ENCODE measurements around the gene IL36B. TPM values are rescaled to one million over a fixed set of nuclear protein-coding genes. Genes with fewer than 3 reads are reported as not detected.

The IL36B gene
- total and polyA plus RNA-seq, 9 of the 15 experiments (the other 6 are each of a cell fraction or from before 2014, with no cell fraction given), result not detected

GRCh38 chr2:112979731-112980130 is 72.9 kb downstream of the IL36B start:
- FAIRE-seq, result no peak
- no peak for ATAC-seq
- H3K9me3 ChIP-seq (replicated peaks; ENCODE audit: control insufficient read depth, insufficient read depth, low read depth, low read length), result no peaks in the 10 kb centered on the region
- in situ Hi-C loops (cut with MboI), result no loop called here
- H3K27me3 ChIP-seq (ENCODE audit: control insufficient read depth in 2 of 2, insufficient read depth in 2 of 2, low read length in 2 of 2), result peaks cover 16 to 34% of the 10 kb centered on the region in 2 experiments; a peak in 4 of 5 replicates
- no peaks in the 10 kb centered on the region for H4K20me1 ChIP-seq (replicated peaks; ENCODE audit: control insufficient read depth, insufficient read depth, low read length)
- H3K9me1 ChIP-seq (ENCODE audit: control insufficient read depth, insufficient read depth, low read length), result no peaks in the 10 kb centered on the region
- intact Hi-C loops (cut with micrococcal nuclease), result no loop called here
- H3K27ac ChIP-seq (ENCODE audit: extremely low read depth, low read depth, low read length), result no peak overlapping the region
- ChIA-PET CTCF (ENCODE audit: low intra/inter-chr PET ratio) (no interaction called here), POLR2A (interaction anchor here (1.0 to 1.4 kb wide), 3 partner anchors 10 to 100 kb away, joined by 3 to 5 read pairs (median 3); no protein-coding TSS in a partner anchor)
- WGBS (ENCODE audit: insufficient coverage, low coverage, missing lambda C conversion rate), result 9% methylated on average over 1 of the region's 1 CpG
- no peak overlapping the region for H3K4me2 ChIP-seq (ENCODE audit: insufficient read depth, low read length)
- H3K9ac ChIP-seq (ENCODE audit: insufficient read depth in 1 of 2, low read depth in 2 of 2, low read length in 2 of 2), result no peak overlapping the region
- no peaks in the 10 kb centered on the region for H3K36me3 ChIP-seq (ENCODE audit: control insufficient read depth, insufficient read depth, low read length)
- no TSS peak for BruUV-seq (replicated peaks)
- no peak for DNase-seq (ENCODE audit: extremely low read depth in 1 of 4, low spot score in 3 of 4)
- no peaks in the 10 kb centered on the region for H3K79me2 ChIP-seq (ENCODE audit: control insufficient read depth, insufficient read depth, low read length)
- H3K4me1 ChIP-seq (replicated peaks in 1 of 2; ENCODE audit: control insufficient read depth in 2 of 2, insufficient read depth in 2 of 2, low read length in 2 of 2), result no peaks in the 10 kb centered on the region
- no peak for TF ChIP-seq KDM1A (IDR thresholded peaks at IDR 0.05)
- TF ChIP-seq ZNF24 (IDR thresholded peaks at IDR 0.05), result peak; percentile 84
- no peak for TF ChIP-seq NONO (IDR thresholded peaks at IDR 0.05; ENCODE audit: low read depth in 2 of 2, low read length in 1 of 2)
- H2AFZ ChIP-seq (ENCODE audit: low read depth, low read length), result no peak overlapping the region
- H3K4me3 ChIP-seq, result no peak overlapping the region

DNA sequence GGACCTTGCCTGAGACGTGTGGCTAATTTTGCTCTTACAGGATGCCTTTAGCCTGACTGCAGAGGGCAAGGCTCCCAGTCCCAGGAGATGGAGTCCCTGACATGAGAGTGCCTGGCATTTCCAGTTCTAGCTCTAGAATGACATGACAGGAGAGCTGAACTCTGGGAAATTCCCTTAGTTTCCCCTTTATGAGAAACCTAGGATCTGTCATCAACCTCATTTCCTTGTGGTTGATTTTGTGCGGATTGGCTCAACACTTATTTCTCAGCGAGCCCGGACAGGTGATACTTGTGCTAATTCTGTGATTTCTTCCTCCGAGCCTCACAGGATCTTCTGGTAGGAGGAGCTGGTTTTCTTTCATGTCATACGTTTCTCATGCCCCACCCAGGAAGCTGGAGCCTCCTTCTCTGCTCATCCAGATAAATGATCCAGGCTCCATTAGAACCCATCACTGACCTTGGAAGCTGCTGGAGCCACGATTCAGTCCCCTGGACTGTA is 75.1 kb downstream of the IL36B start, which contains the start of gene IL36G:
Gene IL36G, plus strand, starts transcription at position 448 of the 498 bp plus-strand sequence. CDS start 633 bp downstream, outside the sequence.
- no peak for ATAC-seq

More for the DNA sequence above, 75.1 kb downstream of the IL36B start, which contains the start of gene IL36G:
- TF ChIP-seq MEF2D (tag; conservative IDR thresholded peaks at IDR 0.05; ENCODE audit: low read depth) (no peak), ARID1B (IDR thresholded peaks at IDR 0.05) (no peak)
- no peak within 1 kb of the TSS; a peak in 1 of 4 replicates for H3K9ac ChIP-seq (ENCODE audit: insufficient read depth in 1 of 2, low read depth in 2 of 2, low read length in 2 of 2)
- H3K9me3 ChIP-seq (replicated peaks; ENCODE audit: control insufficient read depth, insufficient read depth, low read depth, low read length), result no peaks in the 10 kb centered on the region
- H3K9me1 ChIP-seq (ENCODE audit: control insufficient read depth, insufficient read depth, low read length), result no peaks in the 10 kb centered on the region
- POLR2A ChIA-PET, result interaction anchor here (0.5 to 0.6 kb wide), 2 partner anchors 15 to 38 kb away, joined by 3 read pairs; no protein-coding TSS in a partner anchor
- intact Hi-C loops (cut with micrococcal nuclease) (no loop called here), in situ Hi-C loops (cut with MboI) (no loop called here)
- no TSS peak for BruUV-seq (replicated peaks)
- no peak within 1 kb of the TSS for H2AFZ ChIP-seq (ENCODE audit: low read depth, low read length)
- no peaks in the 10 kb centered on the region for H3K79me2 ChIP-seq (ENCODE audit: control insufficient read depth, insufficient read depth, low read length)
- no peaks in the 10 kb centered on the region for H3K36me3 ChIP-seq (ENCODE audit: control insufficient read depth, insufficient read depth, low read length)
- H3K4me1 ChIP-seq (replicated peaks in 1 of 2; ENCODE audit: control insufficient read depth in 2 of 2, insufficient read depth in 2 of 2, low read length in 2 of 2), result no peaks in the 10 kb centered on the region
- H3K27ac ChIP-seq (ENCODE audit: extremely low read depth, low read depth, low read length), result no peak within 1 kb of the TSS
- no peaks in the 10 kb centered on the region for H4K20me1 ChIP-seq (replicated peaks; ENCODE audit: control insufficient read depth, insufficient read depth, low read length)
- FAIRE-seq (no peak), DNase-seq (ENCODE audit: extremely low read depth in 1 of 4, low spot score in 3 of 4) (no peak)
- 1% methylated on average over 7 of the region's 7 CpGs for WGBS (ENCODE audit: insufficient coverage, low coverage, missing lambda C conversion rate)
- CTCF ChIA-PET (ENCODE audit: low intra/inter-chr PET ratio), result no interaction called here
- peaks cover 16 to 33% of the 10 kb centered on the region in 2 experiments; a peak in 4 of 5 replicates for H3K27me3 ChIP-seq (ENCODE audit: control insufficient read depth in 2 of 2, insufficient read depth in 2 of 2, low read length in 2 of 2)
- H3K4me2 ChIP-seq (ENCODE audit: insufficient read depth, low read length), result no peak within 1 kb of the TSS
- H3K4me3 ChIP-seq, result no peak within 1 kb of the TSS

Small RNA genes within 50 kb of the gene (small RNA-seq; reads per million reads assigned to genes)
- gene HMGN2P23 (not detected), gene RNU6-1180P (not detected)

Other genes with a start within 250 kb of the IL36B start
Only the 7 nearest of the 9 such genes appear.
- not detected in 2 replicates for gene IL37, start 141.7 kb downstream of the IL36B start, total RNA-seq (2014; rRNA removed)
- not detected in 2 replicates for gene IL37, start 141.7 kb downstream of the IL36B start, total RNA-seq (2014; rRNA removed; fragmentation: Illumina TruSeq; extraction: Trizol)
- not detected in 2 replicates for gene IL37, start 141.7 kb downstream of the IL36B start, total RNA-seq (2015; rRNA removed; fragmentation: Illumina TruSeq; extraction: Trizol)
- gene IL37, start 141.7 kb downstream of the IL36B start, total RNA-seq (2021), result not detected in 2 replicates
- not detected in 2 replicates for gene IL37, start 141.7 kb downstream of the IL36B start, polyA plus RNA-seq (2011; rRNA removed)
- not detected in 2 replicates for gene IL37, start 141.7 kb downstream of the IL36B start, polyA plus RNA-seq (2014; fragmentation: Illumina TruSeq; extraction: Trizol)
- not detected for gene IL37, start 141.7 kb downstream of the IL36B start, polyA plus RNA-seq (2014; fragmentation: Nextera tagmentation; extraction: Ambion mirVana)
- not detected in 2 replicates for gene IL37, start 141.7 kb downstream of the IL36B start, polyA plus RNA-seq (2014; rRNA removed)
- gene IL36G, start 74.9 kb downstream of the IL36B start, total RNA-seq (2014; rRNA removed), result not detected in 2 replicates
- not detected in 2 replicates for gene IL36G, start 74.9 kb downstream of the IL36B start, total RNA-seq (2014; rRNA removed; fragmentation: Illumina TruSeq; extraction: Trizol)
- gene IL36G, start 74.9 kb downstream of the IL36B start, total RNA-seq (2015; rRNA removed; fragmentation: Illumina TruSeq; extraction: Trizol), result not detected in 2 replicates
- not detected in 2 replicates for gene IL36G, start 74.9 kb downstream of the IL36B start, total RNA-seq (2021)
- not detected in 2 replicates for gene IL36G, start 74.9 kb downstream of the IL36B start, polyA plus RNA-seq (2011; rRNA removed)
- not detected in 2 replicates for gene IL36G, start 74.9 kb downstream of the IL36B start, polyA plus RNA-seq (2014; fragmentation: Illumina TruSeq; extraction: Trizol)
- not detected for gene IL36G, start 74.9 kb downstream of the IL36B start, polyA plus RNA-seq (2014; fragmentation: Nextera tagmentation; extraction: Ambion mirVana)
- gene IL36G, start 74.9 kb downstream of the IL36B start, polyA plus RNA-seq (2014; rRNA removed), result not detected in 2 replicates
- not detected in 2 replicates for gene IL36A, start 47.4 kb downstream of the IL36B start, total RNA-seq (2014; rRNA removed)
- not detected in 2 replicates for gene IL36A, start 47.4 kb downstream of the IL36B start, total RNA-seq (2014; rRNA removed; fragmentation: Illumina TruSeq; extraction: Trizol)
- gene IL36A, start 47.4 kb downstream of the IL36B start, total RNA-seq (2015; rRNA removed; fragmentation: Illumina TruSeq; extraction: Trizol), result not detected in 2 replicates
- gene IL36A, start 47.4 kb downstream of the IL36B start, total RNA-seq (2021), result not detected in 2 replicates
- gene IL36A, start 47.4 kb downstream of the IL36B start, polyA plus RNA-seq (2011; rRNA removed), result not detected in 2 replicates
- gene IL36A, start 47.4 kb downstream of the IL36B start, polyA plus RNA-seq (2014; fragmentation: Illumina TruSeq; extraction: Trizol), result not detected in 2 replicates
- not detected for gene IL36A, start 47.4 kb downstream of the IL36B start, polyA plus RNA-seq (2014; fragmentation: Nextera tagmentation; extraction: Ambion mirVana)
- not detected in 2 replicates for gene IL36A, start 47.4 kb downstream of the IL36B start, polyA plus RNA-seq (2014; rRNA removed)
- not detected in 2 replicates for gene IL36RN, start 6.3 kb upstream of the IL36B start, total RNA-seq (2014; rRNA removed)
- not detected in 2 replicates for gene IL36RN, start 6.3 kb upstream of the IL36B start, total RNA-seq (2014; rRNA removed; fragmentation: Illumina TruSeq; extraction: Trizol)
- gene IL36RN, start 6.3 kb upstream of the IL36B start, total RNA-seq (2015; rRNA removed; fragmentation: Illumina TruSeq; extraction: Trizol), result not detected in 2 replicates
- not detected in 2 replicates for gene IL36RN, start 6.3 kb upstream of the IL36B start, total RNA-seq (2021)
- gene IL36RN, start 6.3 kb upstream of the IL36B start, polyA plus RNA-seq (2011; rRNA removed), result not detected in 2 replicates
- not detected in 2 replicates for gene IL36RN, start 6.3 kb upstream of the IL36B start, polyA plus RNA-seq (2014; fragmentation: Illumina TruSeq; extraction: Trizol)
- gene IL36RN, start 6.3 kb upstream of the IL36B start, polyA plus RNA-seq (2014; fragmentation: Nextera tagmentation; extraction: Ambion mirVana), result not detected
- gene IL36RN, start 6.3 kb upstream of the IL36B start, polyA plus RNA-seq (2014; rRNA removed), result not detected in 2 replicates
- not detected in 2 replicates for gene IL1F10, start 15.1 kb upstream of the IL36B start, total RNA-seq (2014; rRNA removed)
- not detected in 2 replicates for gene IL1F10, start 15.1 kb upstream of the IL36B start, total RNA-seq (2014; rRNA removed; fragmentation: Illumina TruSeq; extraction: Trizol)
- not detected in 2 replicates for gene IL1F10, start 15.1 kb upstream of the IL36B start, total RNA-seq (2015; rRNA removed; fragmentation: Illumina TruSeq; extraction: Trizol)
- gene IL1F10, start 15.1 kb upstream of the IL36B start, total RNA-seq (2021), result not detected in 2 replicates
- gene IL1F10, start 15.1 kb upstream of the IL36B start, polyA plus RNA-seq (2011; rRNA removed), result not detected in 2 replicates
- not detected in 2 replicates for gene IL1F10, start 15.1 kb upstream of the IL36B start, polyA plus RNA-seq (2014; fragmentation: Illumina TruSeq; extraction: Trizol)
- gene IL1F10, start 15.1 kb upstream of the IL36B start, polyA plus RNA-seq (2014; fragmentation: Nextera tagmentation; extraction: Ambion mirVana), result not detected
- gene IL1F10, start 15.1 kb upstream of the IL36B start, polyA plus RNA-seq (2014; rRNA removed), result not detected in 2 replicates
- not detected in 2 replicates for gene IL1RN, start 74.7 kb upstream of the IL36B start, total RNA-seq (2014; rRNA removed)
- gene IL1RN, start 74.7 kb upstream of the IL36B start, total RNA-seq (2014; rRNA removed; fragmentation: Illumina TruSeq; extraction: Trizol), result not detected in 2 replicates
- gene IL1RN, start 74.7 kb upstream of the IL36B start, total RNA-seq (2015; rRNA removed; fragmentation: Illumina TruSeq; extraction: Trizol), result not detected in 2 replicates
- gene IL1RN, start 74.7 kb upstream of the IL36B start, total RNA-seq (2021), result not detected in 2 replicates
- gene IL1RN, start 74.7 kb upstream of the IL36B start, polyA plus RNA-seq (2011; rRNA removed), result 0.13 TPM in 1 of 2 replicates, not detected in the other
- gene IL1RN, start 74.7 kb upstream of the IL36B start, polyA plus RNA-seq (2014; fragmentation: Illumina TruSeq; extraction: Trizol), result not detected in 2 replicates
- not detected for gene IL1RN, start 74.7 kb upstream of the IL36B start, polyA plus RNA-seq (2014; fragmentation: Nextera tagmentation; extraction: Ambion mirVana)
- gene IL1RN, start 74.7 kb upstream of the IL36B start, polyA plus RNA-seq (2014; rRNA removed), result not detected in 2 replicates
- 41.0 and 47.0 TPM in 2 replicates for gene PSD4, start 121.1 kb upstream of the IL36B start, total RNA-seq (2014; rRNA removed)
- gene PSD4, start 121.1 kb upstream of the IL36B start, total RNA-seq (2014; rRNA removed; fragmentation: Illumina TruSeq; extraction: Trizol), result 13.0 and 14.8 TPM in 2 replicates
- 20.8 and 21.7 TPM in 2 replicates for gene PSD4, start 121.1 kb upstream of the IL36B start, total RNA-seq (2015; rRNA removed; fragmentation: Illumina TruSeq; extraction: Trizol)
- gene PSD4, start 121.1 kb upstream of the IL36B start, total RNA-seq (2021), result 48.3 and 54.0 TPM in 2 replicates
- gene PSD4, start 121.1 kb upstream of the IL36B start, polyA plus RNA-seq (2011; rRNA removed), result 11.0 and 14.5 TPM in 2 replicates
- gene PSD4, start 121.1 kb upstream of the IL36B start, polyA plus RNA-seq (2014; fragmentation: Illumina TruSeq; extraction: Trizol), result 28.4 and 32.1 TPM in 2 replicates
- under 1 TPM; 0.46 to 0.52 TPM for gene PSD4, start 121.1 kb upstream of the IL36B start, polyA plus RNA-seq (2014; fragmentation: Nextera tagmentation; extraction: Ambion mirVana)
- 27.4 and 30.3 TPM in 2 replicates for gene PSD4, start 121.1 kb upstream of the IL36B start, polyA plus RNA-seq (2014; rRNA removed)